AG09309 (cell line): ENCODE results near the gene WDR88.

Source experiments
- DNase-seq: peaks from one replicate; pipeline ENCODE4 v3.0.0-alpha.2; 2010; ENCODE audit warnings: low read depth
- H3K4me3 ChIP-seq: 2 replicates; pipeline ENCODE4 v1.5.1; 2011; ENCODE audit warnings: mild to moderate bottlenecking, low read depth, low read length, moderate library complexity; ENCODE audit not compliant: control insufficient read depth
- TF ChIP-seq, protein P1 (sequence below): IDR thresholded peaks from 2 replicates; pipeline ENCODE4 v1.5.1; 2011; ENCODE audit warnings: mild to moderate bottlenecking, low read depth, low read length, inconsistent platforms; ENCODE audit not compliant: insufficient read depth, control insufficient read depth; ENCODE audit errors: missing control alignments

WDR88 gene

DNA sequence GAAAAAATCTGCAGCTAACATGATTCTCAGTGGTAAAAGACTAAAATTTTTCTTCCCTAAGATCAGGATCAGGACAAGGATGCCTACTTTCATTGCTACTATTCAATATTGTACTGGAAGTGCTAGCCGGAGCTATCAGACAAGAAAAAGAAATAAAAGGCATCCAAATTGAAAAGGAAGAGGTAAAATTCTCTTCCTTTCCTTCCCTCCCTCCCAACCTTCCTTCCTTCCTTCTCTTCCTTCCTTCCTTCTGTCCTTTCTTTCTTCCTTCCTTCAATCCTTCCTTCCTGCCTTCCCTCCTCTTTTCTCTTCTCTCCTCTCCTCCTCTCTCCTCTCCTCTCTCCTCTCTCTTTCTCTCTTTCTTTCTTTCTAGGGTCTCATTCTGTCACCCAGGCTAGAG is 35.5 kb downstream of the WDR88 start:
- DNase-seq, result no peak
- TF ChIP-seq, protein P1, sequence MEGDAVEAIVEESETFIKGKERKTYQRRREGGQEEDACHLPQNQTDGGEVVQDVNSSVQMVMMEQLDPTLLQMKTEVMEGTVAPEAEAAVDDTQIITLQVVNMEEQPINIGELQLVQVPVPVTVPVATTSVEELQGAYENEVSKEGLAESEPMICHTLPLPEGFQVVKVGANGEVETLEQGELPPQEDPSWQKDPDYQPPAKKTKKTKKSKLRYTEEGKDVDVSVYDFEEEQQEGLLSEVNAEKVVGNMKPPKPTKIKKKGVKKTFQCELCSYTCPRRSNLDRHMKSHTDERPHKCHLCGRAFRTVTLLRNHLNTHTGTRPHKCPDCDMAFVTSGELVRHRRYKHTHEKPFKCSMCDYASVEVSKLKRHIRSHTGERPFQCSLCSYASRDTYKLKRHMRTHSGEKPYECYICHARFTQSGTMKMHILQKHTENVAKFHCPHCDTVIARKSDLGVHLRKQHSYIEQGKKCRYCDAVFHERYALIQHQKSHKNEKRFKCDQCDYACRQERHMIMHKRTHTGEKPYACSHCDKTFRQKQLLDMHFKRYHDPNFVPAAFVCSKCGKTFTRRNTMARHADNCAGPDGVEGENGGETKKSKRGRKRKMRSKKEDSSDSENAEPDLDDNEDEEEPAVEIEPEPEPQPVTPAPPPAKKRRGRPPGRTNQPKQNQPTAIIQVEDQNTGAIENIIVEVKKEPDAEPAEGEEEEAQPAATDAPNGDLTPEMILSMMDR, result no peak
- H3K4me3 ChIP-seq, result no peak overlapping the region

DNA sequence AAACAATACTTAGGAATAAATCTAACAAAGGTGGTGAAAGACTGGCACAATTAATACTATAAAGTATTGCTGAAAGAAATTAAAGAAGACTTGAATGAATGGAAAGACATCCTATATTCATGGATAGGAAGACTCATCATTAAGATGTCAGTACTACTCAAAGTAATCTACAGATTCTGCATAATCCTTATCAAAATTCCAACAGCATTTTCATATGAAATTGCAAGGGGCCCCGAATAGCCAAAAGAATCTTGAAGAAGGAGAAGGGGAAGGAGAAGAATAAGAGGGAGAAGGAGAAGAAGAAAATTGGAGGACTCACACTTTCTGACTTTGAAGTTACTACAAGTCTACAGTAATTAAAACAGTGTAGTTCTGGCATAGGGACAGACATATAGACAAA is 36.6 kb downstream of the WDR88 start:
- no peak for DNase-seq
- TF ChIP-seq, protein P1, result no peak
- H3K4me3 ChIP-seq, result no peak overlapping the region

DNA sequence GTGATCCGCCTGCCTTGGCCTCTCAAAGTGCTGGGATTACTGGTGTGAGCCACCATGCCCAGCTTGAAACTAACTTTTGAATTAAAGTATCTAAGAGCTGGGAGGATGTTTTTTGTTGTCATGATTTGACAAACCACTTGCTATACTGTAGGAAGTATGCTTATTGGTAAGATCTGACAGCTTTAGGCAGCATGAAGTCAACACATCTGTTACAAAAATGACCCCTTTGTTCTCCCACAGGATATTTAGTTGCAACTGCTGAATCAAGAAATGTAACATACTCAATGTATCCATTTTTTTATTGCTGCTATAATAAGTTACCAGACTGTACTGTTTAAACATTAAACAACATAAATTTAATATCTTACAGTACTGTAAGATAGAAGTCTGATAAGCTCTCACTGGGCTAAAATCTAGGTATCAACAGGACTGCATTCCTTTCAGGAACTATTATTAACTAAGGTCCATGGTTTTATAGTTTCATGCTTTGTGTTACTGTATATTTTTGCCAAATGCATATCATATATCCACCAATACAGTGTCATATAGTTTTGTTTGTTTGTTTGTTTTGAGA is 39.4 kb downstream of the WDR88 start:
- DNase-seq, result no peak
- no peak overlapping the region for H3K4me3 ChIP-seq
- TF ChIP-seq, protein P1, result no peak

DNA sequence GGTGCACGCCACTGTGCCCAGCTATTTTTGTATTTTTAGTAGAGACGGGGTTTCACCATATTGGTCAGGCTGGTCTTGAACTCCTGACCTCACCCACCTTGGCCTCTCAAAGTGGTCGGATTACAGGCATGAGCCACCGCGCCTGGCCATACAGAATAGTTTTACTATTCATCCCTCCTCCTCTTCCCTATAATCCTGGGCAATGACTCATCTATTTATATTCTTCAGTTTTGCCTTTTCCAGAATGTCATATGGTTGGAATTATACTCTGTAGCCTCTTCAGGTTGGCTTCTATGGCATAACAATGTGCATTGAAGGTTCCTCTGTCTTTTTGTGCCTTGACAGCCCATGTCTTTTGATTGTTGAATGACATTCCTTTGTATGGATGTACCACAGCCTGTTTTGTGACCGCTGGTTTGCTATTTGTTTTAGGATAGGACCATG is 40.0 kb downstream of the WDR88 start:
- TF ChIP-seq, protein P1, result no peak
- H3K4me3 ChIP-seq, result no peak overlapping the region
- DNase-seq, result no peak

DNA sequence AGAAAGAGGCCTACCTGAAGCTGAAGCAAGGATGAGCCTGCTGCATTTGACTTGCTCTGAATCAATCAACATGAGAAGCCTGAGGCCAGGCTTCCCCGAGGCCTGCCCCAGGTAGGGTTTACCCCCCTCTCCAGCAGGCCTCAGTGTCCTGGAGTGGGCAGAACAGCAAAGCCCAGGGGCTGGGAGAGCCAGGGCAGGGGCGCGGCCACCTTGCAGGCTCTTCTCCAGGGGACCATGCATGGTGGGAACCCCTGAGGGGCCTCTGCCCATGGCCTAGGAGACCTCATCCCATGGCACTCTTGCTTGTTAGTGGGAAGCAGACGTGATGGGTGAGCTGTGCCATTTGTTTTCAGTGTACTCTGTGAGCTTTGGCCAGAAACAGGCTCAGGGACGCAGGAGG is 42.3 kb downstream of the WDR88 start:
- DNase-seq, result no peak
- no peak overlapping the region for H3K4me3 ChIP-seq
- TF ChIP-seq, protein P1, result no peak

DNA sequence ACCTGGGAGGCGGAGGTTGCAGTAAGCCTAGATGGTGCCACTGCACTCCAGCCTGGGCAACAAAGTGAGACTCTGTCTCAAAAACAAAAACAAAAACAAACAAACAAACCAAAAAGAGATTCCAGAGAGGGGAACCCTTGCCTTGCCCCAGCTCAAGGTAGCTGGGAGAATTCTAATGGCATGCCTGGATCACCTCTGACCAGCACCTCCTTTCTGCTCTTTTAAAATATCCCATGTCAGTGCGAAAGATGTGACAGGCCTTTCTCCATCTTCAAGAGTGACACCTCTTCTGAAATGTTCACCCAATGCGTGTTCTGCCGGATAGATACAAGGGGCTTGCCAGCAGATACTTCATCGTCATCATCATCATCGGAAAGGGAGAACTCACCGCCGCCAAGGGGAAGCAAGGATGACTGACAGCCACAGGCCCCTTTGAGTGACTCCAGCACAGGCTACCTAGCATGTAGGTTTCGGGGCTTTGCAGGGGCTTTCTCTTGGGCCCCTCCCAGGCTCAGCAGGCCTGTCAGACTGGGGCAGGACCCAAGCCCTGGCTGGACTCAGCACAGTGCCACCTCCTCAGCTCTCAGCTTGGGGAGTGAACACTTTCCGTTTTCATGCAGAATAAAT is 43.4 kb downstream of the WDR88 start:
- no peak for DNase-seq
- TF ChIP-seq, protein P1, result no peak
- no peak overlapping the region for H3K4me3 ChIP-seq
